GM21367 (cell line): ENCODE results near the gene CX3CR1.
A peak's percentile ranks its signal among the peaks of the same experiment; 100 is the strongest.
"Not testable (repeated sequence)": the region's sequence is repeated elsewhere in the genome, so short reads cannot be mapped to it uniquely, and the experiment has no call there.

Experiments used
- ATAC-seq: cut with Tn5 transposase; IDR thresholded peaks from one replicate; pipeline ENCODE4 v1.9.1; 2021; ENCODE audit not compliant: unreplicated experiment

The CX3CR1 gene, protein sequence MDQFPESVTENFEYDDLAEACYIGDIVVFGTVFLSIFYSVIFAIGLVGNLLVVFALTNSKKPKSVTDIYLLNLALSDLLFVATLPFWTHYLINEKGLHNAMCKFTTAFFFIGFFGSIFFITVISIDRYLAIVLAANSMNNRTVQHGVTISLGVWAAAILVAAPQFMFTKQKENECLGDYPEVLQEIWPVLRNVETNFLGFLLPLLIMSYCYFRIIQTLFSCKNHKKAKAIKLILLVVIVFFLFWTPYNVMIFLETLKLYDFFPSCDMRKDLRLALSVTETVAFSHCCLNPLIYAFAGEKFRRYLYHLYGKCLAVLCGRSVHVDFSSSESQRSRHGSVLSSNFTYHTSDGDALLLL

DNA sequence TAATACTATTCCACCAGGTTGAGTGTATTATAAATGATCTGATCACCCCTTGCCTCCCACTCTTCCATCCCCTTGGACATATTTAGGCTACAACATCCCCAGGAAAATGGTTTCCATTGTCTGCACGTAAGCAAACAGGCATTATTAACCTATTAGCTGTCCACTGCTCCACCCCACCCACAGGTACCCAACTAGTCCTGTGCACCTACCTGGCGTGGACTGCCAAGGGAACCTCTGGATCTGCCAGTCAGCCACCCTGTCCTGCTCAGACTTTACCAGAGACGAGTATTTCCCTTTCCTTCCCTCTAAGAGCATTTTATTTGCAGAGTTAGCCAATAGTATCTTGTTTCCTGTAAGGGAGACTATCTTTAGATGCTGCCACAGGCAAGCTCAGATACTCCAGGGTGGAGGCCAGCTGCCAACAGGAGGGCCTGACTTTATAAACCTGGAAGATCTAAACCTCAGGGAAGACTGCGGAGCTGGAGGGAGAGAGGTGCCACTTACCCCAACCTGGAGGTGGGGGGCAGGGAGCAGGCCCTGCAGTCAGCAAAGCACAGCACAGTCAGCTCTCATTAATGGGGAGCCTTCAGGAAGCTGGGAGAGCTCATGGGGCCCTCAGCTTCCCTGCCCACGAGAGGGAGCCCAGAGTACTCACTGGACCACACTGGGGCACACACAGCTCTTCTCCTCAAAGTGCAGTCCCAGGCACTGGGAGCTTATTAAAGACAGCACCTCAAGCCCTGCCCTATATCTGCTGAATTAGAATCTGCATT lies at the start of gene CX3CR1:
TSS of gene CX3CR1 (minus strand) at position 292 of the 773 bp plus-strand sequence. CDS start 13,527 bp downstream, outside the sequence.
- ATAC-seq = no peak

DNA sequence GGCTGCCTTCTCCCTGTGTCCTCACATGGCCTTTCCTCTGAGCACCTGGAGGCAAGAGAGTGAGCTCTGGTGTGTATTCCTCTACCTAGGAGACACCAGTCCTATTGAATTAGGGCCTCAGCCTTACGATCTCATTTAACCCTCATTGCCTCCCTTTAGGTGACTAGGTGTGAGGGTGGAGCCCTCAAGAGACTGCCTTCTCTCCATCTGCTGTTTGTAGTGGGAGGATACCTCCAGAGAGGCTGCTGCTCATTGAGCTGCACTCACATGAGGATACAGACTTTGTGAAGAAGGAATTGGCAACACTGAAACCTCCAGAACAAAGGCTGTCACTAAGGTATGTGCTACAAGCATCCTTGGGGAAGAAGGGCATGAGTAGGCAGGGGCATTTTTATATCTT lies 49.7 kb upstream of the CX3CR1 start, which contains the start of gene CCR8:
TSS of gene CCR8 (plus strand) at position 217 of the 400 bp plus-strand sequence. CDS start 2,623 bp downstream, outside the sequence.
- no peak for ATAC-seq

DNA sequence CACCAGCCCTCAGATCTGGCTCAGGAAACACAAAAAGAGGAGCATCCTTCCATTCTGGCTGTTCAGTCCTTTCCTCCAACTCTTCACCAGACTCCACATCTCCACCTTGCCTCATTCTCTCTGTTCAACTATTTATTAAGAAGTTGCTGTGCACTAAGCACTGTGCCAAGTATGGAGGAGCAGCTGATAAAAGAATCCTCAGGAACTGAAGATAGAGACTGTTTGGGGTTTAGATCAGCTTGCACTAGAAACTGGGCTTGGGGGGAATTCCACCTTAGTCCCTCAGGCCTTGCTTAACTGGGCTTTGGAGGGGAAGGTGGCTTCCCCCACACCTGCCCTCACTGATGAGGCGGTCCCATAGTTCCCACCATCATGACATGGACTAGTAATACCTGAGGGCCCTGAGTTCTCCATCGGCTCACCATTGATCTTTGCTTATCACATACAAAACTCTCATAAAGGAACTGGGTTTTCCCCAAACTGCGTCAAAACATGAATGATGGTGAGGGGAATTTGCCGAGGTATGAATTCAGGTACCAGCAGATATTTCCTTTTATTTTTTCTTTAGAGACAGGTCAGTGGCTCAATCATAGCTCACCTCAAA lies 48.0 kb upstream of the CX3CR1 start:
- no peak for ATAC-seq

DNA sequence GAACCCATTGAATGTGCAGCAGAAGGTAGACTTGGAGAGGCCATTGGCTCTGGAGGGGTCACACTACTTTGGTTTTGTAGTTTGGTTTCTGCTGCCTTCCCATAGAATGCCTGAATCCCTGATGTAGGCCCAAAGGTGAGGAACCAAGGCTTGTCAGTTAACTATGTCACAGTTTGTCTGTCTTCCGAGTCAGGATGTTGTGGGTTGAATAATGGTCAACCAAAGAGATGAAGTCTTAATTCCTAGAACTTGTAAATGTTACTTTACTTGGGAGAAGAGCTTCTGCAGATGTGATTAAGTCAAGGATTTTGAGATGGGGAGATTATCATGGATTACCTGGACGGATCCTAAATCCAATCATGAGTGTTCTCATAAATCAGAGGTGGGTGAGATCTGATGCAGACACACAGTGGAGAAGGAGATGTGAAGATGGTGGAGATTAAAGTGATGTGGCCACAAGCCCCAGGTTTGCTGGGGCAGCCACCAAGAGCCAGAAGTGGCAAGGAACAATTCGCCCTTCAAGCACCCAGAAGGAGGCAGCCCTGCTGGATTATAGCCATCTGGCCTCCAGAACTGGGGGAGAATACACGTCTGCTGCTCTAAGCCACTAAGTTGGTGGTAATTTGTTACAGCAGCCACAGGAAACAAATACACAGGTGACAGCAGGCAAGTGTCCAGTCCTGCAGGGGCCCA lies 47.4 kb upstream of the CX3CR1 start:
- ATAC-seq = no peak

DNA sequence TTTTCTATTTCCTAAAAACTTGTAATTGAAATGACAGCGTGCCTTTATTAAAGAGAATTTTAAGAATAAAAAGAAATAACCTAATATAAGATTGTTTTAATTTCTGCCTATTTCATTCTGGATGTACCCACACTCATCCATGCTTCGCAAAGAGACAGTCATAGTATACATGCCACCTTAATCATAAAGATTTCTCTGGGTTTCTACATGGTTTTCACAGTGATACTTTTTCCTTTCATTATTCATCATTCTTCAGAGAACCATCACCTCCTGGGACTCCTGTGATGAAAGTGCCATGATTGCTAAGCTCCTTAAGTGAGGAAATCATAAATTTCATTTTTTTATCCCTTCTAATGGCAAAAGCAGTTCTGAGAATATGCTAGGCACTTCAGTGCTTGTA lies 45.4 kb upstream of the CX3CR1 start:
- ATAC-seq = no peak

DNA sequence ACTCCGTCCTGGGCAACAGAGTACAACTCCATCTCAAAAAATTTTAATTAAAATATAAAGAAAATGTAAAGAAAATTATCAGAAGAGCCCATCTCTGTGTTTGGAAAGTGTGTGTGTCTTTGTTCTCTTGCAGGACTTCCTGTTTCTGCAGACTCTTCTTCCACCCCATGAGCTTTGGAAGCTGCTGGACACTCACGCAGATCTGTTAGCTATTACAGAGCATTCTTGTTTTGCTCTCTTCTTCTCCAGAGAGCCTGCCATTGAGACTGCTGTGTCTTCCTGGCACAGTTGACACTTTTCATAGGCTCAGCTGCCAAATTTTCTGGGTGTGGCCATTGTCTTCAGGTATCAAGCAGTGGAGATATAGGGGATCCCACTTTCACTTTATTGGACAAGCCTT lies 43.7 kb upstream of the CX3CR1 start:
- ATAC-seq = no peak

DNA sequence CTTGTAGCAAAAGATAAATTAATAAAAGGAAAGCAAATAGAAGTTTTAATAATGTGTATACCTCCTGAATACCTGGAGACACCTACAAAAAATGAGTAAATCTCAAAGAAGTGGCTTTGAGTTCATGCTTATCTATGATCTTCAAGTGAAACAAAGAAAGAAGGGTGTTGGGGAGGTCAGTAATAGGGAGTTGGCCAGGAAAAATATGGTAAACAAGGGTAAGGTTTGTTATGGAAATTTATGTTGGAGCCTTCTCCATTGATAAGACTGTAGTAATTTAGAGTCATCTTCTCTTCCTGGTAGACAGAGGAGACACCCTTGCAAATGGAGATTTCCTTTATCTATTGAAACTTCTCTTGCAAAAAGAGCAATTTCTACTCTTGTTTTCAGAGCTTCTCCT lies 43.1 kb upstream of the CX3CR1 start:
- ATAC-seq = no peak

DNA sequence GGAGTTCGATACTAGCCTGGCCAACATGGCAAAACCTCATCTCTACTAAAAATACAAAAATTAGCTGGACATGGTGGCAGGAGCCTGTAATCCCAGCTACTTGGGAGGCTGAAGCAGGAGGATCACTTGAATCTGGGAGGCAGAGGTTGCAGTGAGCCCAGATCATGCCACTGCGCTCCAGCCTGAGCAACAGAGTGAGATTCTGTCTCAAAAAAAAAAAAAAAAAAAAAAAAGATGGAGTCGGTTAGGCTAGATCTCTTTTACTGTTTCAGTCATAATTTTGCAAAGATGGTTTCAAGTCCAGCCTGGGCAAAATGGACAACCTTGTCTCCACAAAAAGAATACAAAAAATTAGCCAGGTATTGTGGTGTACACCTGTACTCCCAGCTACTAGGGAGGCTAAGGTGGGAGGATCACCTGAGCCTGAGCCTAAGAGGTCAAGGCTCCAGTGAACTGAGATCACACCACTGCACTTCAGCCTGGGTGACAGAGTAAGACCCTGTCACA lies 42.4 kb upstream of the CX3CR1 start:
- ATAC-seq = not testable (repeated sequence)

DNA sequence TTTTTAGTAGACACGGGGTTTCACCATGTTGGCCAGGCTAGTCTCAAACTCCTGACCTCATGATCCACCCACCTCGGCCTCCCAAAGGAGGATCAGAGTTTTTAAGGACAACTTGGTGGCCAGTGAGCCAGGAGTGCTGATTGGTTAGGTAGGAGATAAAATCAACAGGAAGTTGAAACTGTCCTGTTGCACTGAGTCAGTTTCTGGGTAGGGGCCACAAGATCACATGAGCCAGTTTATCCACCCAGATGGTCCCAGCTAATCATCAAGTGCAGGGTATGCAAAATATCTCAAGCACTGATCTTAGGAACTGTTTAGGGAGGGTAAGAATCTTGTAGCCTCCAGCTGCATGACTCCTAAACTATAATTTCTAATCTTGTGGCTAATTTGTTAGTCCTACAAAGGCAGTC lies 41.7 kb upstream of the CX3CR1 start:
- ATAC-seq = not testable (repeated sequence)

DNA sequence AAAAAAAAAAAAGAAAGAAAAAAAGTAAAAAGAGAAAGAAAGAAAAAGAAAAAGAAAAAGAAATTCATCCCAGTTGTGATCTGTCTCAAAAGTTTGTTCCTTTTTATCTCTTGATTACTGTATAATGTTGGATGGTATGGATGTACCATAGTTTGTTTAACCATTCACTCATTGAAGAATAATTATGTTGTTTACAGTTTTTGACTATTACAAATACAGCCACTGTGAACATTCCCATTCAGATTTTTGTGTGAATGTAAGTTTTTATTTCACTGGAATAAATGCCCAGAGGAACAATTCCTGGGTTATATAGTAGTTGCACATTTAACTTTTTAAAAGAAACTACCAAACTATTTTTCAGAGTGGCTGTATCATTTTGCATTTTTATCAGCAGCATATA lies 39.4 kb upstream of the CX3CR1 start:
- no peak for ATAC-seq

DNA sequence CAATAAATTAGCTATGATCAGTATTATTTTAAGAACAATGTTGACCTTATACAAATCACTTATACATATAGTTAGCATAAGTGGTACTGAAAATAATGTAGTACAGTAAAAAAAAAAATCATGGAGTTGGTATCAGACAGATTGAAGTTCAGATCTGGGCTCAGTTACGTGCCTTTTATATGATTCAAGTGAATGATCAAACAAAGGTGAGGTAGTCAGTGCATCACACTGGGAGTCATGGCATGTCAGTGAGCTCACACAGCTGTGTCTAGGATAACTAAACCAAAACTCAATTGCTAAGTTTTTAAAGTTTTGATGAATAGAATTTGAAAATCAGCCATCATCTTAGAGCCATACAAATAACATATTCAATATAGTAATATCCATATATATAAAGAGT lies 38.5 kb upstream of the CX3CR1 start:
- ATAC-seq = no peak

DNA sequence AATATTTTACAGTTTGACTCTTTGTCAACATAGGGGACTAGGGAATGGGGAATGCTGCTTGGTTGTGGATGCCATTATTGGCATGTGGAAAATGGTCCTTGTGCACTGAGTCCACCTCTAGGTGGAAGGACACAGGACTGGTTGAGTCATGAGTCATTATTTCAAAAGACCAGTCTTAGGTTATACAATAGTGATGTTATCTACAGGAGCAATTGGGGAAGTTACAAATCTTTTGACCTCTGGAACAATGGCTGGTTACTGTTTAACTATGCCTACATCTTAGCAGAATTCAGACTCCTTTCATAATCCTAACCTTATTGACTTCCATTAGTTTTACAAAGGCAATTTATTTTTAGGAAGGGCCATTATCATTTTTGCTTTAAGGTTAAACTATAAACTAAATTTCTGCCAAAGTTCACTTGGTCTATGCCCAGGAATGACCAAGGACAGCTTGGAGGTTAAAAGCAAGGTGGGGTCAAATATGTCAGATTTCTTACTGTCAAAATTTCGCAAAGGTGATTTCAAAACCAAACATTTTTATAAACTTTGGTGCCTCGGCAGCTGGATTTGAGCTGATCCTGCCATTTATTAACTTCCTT lies 37.8 kb upstream of the CX3CR1 start:
- ATAC-seq = no peak

DNA sequence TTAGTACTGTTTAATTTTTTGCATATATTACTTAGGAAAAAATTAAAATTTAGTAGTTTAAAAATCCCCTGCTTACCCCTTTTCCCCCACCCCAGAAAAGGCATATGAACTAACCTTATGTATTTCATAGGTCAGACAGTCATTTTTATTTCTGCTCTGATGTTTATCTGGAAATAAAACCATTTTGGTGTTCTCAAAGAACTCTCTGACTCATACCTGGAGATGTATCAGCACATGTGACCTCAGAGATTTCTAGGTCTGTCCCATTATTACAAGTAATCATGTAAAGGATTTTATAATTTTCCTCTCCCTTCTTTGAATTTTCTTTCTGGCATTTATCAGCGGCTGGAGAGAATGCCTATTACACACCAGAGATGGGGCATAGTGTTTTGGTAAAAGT lies 35.6 kb upstream of the CX3CR1 start:
- no peak for ATAC-seq

DNA sequence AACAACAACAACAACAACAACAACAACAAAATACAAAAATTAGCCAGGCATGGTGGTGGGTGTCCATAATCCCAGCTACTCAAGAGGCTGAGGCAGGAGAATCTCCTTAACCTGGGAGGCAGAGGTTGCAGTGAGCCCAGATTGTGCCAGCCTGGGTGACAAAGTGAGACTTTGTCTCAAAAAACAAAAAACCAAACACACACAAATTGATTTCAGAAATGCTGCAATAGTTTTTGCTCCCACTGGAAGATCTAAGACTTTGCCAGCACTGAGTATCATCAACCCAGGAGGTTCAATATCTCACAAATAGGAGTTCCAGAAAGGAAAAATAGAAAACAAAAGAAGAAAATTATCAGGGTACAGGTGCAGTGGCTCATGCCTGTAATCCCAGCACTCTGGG lies 33.5 kb upstream of the CX3CR1 start:
- ATAC-seq = no peak

DNA sequence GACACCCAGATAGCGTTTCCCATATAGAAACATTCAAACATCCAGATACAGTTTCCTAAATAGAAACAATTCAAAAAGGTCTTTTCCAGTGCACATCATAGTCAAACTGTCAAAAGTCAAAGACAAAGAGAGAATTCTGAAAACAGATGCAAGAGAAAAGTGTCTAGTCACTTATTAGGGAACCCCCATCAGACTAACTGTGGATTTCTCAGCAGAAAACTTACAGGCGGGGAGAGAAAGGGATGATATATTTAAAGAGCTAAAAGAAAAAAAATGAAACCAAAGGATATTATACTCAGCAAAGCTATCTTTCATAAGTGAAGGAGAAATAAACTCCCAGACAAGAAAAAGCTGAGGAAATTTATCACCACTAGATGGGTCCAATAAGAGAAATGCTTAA lies 22.3 kb upstream of the CX3CR1 start:
- ATAC-seq = no peak

DNA sequence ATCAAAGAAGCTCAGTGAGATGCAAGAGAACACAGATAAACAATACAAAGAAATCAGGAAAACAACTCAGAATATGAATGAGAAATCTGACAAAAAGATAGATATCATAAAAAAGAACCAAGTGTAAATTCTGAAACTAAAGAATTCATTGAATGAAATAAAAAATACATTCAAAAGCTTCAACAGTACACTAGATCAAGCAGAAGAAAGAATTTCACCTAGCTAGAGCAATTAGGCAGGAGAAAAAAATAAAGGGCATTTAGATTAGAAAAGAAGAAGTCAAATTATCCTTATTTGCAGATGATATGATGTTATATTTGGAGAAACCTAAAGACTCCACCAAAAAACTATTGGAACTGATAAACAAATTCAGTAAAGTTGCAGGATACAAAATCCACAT lies 19.4 kb upstream of the CX3CR1 start:
- no peak for ATAC-seq

DNA sequence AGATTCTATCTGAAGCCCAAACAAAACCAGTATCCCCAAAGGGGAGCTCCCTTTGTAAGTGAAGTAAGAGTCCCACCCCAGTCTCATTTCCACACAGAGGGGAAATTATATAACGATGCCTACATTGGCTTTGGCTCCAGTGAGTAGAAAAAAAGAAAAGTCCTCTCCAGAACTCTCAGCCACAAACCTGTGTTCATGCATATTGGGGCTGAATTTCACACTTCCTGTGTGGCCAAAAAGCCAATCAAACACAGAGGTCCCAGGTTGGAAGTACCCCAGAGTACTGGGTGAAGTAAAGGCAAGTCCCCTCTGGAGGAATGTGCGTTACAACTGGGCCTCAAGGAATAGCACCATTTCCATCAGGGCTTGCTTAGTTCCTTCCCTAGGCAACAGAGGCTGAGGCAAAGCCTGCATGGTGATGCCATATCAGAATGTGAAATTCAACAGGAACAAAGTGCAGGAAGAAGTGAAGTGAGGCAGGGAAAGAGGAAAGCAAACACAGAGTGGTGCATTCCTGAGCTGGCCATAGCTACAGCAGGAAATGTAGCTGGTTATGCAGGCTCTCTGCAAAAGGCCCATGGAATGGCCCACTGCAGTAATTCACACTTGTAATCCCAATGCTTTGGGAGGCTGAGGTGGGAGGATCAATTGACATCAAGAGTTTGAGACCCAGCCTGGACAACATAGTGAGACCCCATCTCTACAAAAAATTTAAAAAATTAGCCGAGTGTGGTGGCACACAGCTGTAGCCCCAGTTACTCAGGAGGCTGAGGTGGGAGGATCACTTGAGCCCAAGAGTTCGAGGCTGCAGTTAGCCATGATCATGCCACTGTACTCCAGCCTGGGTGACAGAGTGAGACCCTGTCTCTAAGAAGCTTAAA lies 16.6 kb upstream of the CX3CR1 start:
- no peak for ATAC-seq

DNA sequence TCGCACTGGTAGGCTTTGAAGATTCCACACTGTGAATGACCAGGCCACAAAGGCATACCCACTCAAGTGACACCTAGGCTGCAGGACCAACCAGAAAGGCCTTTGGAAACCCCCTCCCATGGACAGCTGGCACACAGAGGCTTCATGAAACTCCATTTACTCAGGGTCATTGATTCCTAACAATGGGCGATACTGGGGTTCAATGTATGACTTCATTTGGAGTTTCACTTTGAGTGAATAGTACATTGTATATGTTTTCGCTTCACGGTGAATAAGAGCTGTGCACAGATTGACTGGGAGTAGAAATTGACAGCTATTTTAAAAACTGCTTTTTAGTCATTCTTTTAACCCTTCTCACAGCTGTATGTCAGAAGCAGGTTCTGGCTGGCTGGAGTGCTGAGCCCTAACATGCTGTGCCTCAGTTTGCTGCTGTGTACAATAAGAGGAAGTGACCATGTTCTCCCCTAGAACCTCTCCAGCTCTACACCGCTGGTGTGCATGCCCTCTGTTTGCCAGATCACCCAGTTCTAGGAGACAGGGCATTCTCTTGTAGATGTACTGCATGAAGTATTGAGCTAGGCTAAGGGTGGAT lies 15.4 kb upstream of the CX3CR1 start:
- peak; percentile 79 for ATAC-seq

DNA sequence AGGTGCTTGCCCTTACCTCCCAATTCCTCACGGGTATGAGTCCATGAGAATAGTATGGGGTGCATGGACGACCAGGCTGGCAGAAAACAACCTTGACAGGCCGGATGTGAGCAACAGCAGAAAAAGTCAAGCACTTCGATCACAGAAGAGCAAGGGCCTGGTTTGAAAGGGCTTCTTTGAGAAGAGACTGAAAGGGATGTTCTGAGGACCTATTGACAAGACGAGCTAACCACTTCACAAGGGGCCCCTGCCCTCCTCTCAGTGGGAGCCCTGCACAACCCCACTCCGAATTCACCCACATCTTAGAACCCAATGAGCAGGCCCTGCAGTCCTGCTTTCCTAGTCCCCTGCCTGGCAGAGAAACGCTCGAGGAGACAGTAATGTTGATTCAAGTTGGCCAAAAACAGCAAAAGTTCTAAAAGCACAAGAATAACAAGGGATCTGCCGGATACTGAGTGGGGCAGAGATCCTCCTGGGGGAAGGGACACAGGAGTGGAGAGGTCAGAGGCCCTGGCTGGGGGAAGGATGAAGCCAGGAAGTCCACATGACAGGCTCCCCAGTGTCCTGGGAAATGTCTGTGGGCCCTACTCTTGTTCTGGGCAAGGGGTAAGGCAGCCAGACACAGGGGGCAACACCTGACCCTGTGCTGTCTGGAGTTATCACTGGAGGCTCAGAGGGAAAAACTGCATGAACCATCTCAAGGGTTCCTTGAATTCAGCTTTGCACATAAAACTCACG lies 14.8 kb upstream of the CX3CR1 start:
- no peak for ATAC-seq
